ENCODE measurements around the gene GZMB. TPM values are rescaled to one million over a fixed set of nuclear protein-coding genes. Genes with fewer than 3 reads are reported as not detected.
A peak's percentile ranks its signal among the peaks of the same experiment; 100 is the strongest.

GZMB gene
- total and polyA plus RNA-seq, 2 of the 13 experiments (the other 11 are each of a cell fraction or from before 2014, with no cell fraction given): 0.12 TPM; not detected in 1

DNA sequence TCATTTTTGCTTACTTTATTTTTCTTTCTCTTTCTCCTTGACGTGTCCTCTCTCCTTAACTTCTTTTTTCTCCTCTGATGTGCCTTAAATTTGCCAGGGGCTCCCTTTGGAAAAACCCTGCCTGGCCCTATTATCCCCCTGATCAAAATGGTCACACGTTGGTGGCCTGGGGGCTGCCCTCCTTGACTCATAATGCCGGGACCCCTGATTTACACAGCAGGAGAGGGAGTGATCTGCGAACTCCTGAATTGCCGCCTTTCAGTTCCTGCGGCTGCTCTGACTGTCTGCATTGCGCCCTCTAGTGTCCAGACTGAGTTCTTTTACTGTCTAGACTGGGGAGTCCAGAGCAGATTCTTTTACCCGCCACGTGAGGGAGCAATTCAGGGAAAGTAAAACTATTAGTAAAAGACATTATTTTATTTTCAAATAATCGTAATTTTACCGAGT, 44.8 kb upstream of the GZMB start (continued):
- no peak for TF ChIP-seq ZNF326 (CRISPR knock-in tag; IDR thresholded peaks at IDR 0.05; ENCODE audit: borderline replicate concordance)
- no peak for TF ChIP-seq CEBPB (IDR thresholded peaks at IDR 0.05; ENCODE audit: borderline replicate concordance, low read depth, low read length)
- no peak for TF ChIP-seq ZFY (CRISPR knock-in tag; IDR thresholded peaks at IDR 0.05)
- TF ChIP-seq NFE2L1 (CRISPR knock-in tag; IDR thresholded peaks at IDR 0.05; ENCODE audit: borderline replicate concordance): no peak
- peak; percentile 25; the same call in 1 of the 2 replicates for TF ChIP-seq HDAC1 (CRISPR knock-in tag; IDR thresholded peaks at IDR 0.05)
- no peak for TF ChIP-seq ZFP62 (CRISPR knock-in tag; IDR thresholded peaks at IDR 0.05)
- TF ChIP-seq, protein P1, sequence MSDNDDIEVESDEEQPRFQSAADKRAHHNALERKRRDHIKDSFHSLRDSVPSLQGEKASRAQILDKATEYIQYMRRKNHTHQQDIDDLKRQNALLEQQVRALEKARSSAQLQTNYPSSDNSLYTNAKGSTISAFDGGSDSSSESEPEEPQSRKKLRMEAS (IDR thresholded peaks at IDR 0.05): peak; percentile 49
- peak; percentile 87; the same call in 1 of the 2 replicates for TF ChIP-seq ZBTB7B (CRISPR knock-in tag; IDR thresholded peaks at IDR 0.05)
- TF ChIP-seq MAFK (conservative IDR thresholded peaks at IDR 0.05 in 1 of 2, IDR thresholded peaks at IDR 0.05 in 1 of 2; ENCODE audit: low read length in 2 of 2): no peak
- peak; percentile 51; the same call in 1 of the 2 replicates for TF ChIP-seq ZNF790 (CRISPR knock-in tag; IDR thresholded peaks at IDR 0.05; ENCODE audit: borderline replicate concordance)
- peak; percentile 60 for TF ChIP-seq GATAD1 (CRISPR knock-in tag; IDR thresholded peaks at IDR 0.05)
- TF ChIP-seq FOXO4 (CRISPR knock-in tag; conservative IDR thresholded peaks at IDR 0.05): peak; percentile 60; the same call in 1 of the 2 replicates
- TF ChIP-seq TCF7 (IDR thresholded peaks at IDR 0.05; ENCODE audit: low read depth): no peak
- peak; percentile 59; the same call in 1 of the 2 replicates for TF ChIP-seq HMG20B (CRISPR knock-in tag; conservative IDR thresholded peaks at IDR 0.05)
- TF ChIP-seq ZNF788 (CRISPR knock-in tag; IDR thresholded peaks at IDR 0.05; ENCODE audit: borderline replicate concordance): peak; percentile 58; the same call in 1 of the 2 replicates
- TF ChIP-seq ZNF720 (CRISPR knock-in tag; IDR thresholded peaks at IDR 0.05): no peak
- TF ChIP-seq ZNF644 (CRISPR knock-in tag; IDR thresholded peaks at IDR 0.05; ENCODE audit: low read depth): 0 out of 2 replicates have a peak, but pooled peaks have one; percentile 28
- 0 out of 2 replicates have a peak, but pooled peaks have one; percentile 36 for TF ChIP-seq ZNF264 (CRISPR knock-in tag; IDR thresholded peaks at IDR 0.05)
- TF ChIP-seq, protein P2, sequence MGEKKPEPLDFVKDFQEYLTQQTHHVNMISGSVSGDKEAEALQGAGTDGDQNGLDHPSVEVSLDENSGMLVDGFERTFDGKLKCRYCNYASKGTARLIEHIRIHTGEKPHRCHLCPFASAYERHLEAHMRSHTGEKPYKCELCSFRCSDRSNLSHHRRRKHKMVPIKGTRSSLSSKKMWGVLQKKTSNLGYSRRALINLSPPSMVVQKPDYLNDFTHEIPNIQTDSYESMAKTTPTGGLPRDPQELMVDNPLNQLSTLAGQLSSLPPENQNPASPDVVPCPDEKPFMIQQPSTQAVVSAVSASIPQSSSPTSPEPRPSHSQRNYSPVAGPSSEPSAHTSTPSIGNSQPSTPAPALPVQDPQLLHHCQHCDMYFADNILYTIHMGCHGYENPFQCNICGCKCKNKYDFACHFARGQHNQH (CRISPR knock-in tag; IDR thresholded peaks at IDR 0.05): peak; percentile 87; the same call in 1 of the 2 replicates
- TF ChIP-seq, protein P3, sequence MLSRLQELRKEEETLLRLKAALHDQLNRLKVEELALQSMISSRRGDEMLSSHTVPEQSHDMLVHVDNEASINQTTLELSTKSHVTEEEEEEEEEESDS (CRISPR knock-in tag; IDR thresholded peaks at IDR 0.05; ENCODE audit: borderline replicate concordance): no peak
- no peak for TF ChIP-seq ZBTB14 (CRISPR knock-in tag; IDR thresholded peaks at IDR 0.05)
- TF ChIP-seq ZBTB20 (CRISPR knock-in tag; IDR thresholded peaks at IDR 0.05; ENCODE audit: borderline replicate concordance, low read depth): peak; percentile 74; the same call in 1 of the 2 replicates
- peak; percentile 71 for TF ChIP-seq ASH2L (IDR thresholded peaks at IDR 0.05; ENCODE audit: insufficient read length, low read depth, low read length)
